Stimulated activated CD4-positive, alpha-beta T cell treated with anti-CD3 and anti-CD28 coated beads, TNF-alpha, amount 100 ng/mL, for 1 hour (primary cell): ENCODE measurements around the gene CLEC6A.
"Not testable (repeated sequence)": the region's sequence is repeated elsewhere in the genome, so short reads cannot be mapped to it uniquely, and the experiment has no call there.

Source experiments
- DNase-seq, 3 donors: peaks; one replicate each; pipeline ENCODE4 v3.0.0-alpha.2; 2020; ENCODE audit warnings: low read depth in 3 of 3, low spot score in 1 of 3

Gene CLEC6A

GRCh38 chr12:8493084-8493483 lies 37.3 kb downstream of the CLEC6A start:
- peak in 1 of 3 donors; percentile 17 for DNase-seq

GRCh38 chr12:8495671-8496070 lies 39.9 kb downstream of the CLEC6A start:
- DNase-seq, result not testable (repeated sequence)

- DNase-seq, result not testable (repeated sequence)
Observed at GRCh38 chr12:8496074-8496473, 40.3 kb downstream of the CLEC6A start.

- no peak for DNase-seq
Observed at GRCh38 chr12:8499616-8500015, 43.9 kb downstream of the CLEC6A start.

- DNase-seq, result no peak
Observed at GRCh38 chr12:8501720-8502119, 46.0 kb downstream of the CLEC6A start.

- DNase-seq, result no peak
Observed at GRCh38 chr12:8504351-8504750, 48.6 kb downstream of the CLEC6A start.

- no peak for DNase-seq
Observed at GRCh38 chr12:8507596-8507995, 51.8 kb downstream of the CLEC6A start.

- no peak for DNase-seq
Observed at GRCh38 chr12:8508223-8508622, 52.5 kb downstream of the CLEC6A start.

GRCh38 chr12:8508910-8509841 lies 53.4 kb downstream of the CLEC6A start:
- no peak for DNase-seq

- no peak for DNase-seq
Observed at GRCh38 chr12:8513256-8513655, 57.5 kb downstream of the CLEC6A start, which contains the start of gene CLEC4D. Gene CLEC4D, plus strand, starts transcription at chr12:8513503. Its CDS starts 230 bp downstream, at chr12:8513733.

- no peak for DNase-seq
Observed at GRCh38 chr12:8517971-8518370, 62.2 kb downstream of the CLEC6A start.

- DNase-seq, result no peak
Observed at GRCh38 chr12:8519171-8519570, 63.4 kb downstream of the CLEC6A start.

- DNase-seq, result no peak
Observed at GRCh38 chr12:8527250-8528130, 71.7 kb downstream of the CLEC6A start.
